GM18502 (cell line): ENCODE results near the gene MTG1.
"Not testable (repeated sequence)": the region's sequence is repeated elsewhere in the genome, so short reads cannot be mapped to it uniquely, and the experiment has no call there.

Experiments used
- ATAC-seq: cut with Tn5 transposase; IDR thresholded peaks from one replicate; pipeline ENCODE4 v1.9.1; 2021; ENCODE audit warnings: mild to moderate bottlenecking; ENCODE audit not compliant: unreplicated experiment, poor library complexity

Gene MTG1

DNA sequence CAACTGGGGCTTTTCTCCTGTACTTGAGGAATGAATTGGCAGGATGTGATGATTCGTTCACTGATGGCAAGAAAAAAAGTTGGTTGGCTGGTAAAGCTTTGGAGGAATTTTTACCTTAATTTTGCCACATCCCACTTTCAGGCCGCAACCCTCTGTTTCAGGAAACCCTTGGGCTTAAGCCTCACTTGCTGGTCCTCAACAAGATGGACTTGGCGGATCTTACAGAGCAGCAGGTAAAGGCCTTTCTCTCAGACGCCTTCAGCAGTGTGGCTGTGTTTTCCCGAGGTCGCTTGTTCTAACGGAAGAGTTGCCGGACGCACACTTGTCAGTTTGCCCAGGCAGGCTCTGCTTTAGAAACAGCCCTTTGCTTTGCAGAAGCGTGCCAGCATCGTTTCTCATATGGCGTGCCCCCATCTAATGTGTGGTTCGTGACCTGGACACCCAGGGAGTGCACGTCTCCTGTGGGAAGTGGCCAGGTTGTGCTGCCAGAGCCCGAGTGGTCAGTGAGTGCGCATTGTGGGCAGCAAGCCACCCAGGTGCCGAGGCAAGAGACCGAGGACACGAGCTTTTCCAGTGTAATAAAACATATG lies 2.2 kb downstream of the MTG1 start:
- ATAC-seq, result no peak

DNA sequence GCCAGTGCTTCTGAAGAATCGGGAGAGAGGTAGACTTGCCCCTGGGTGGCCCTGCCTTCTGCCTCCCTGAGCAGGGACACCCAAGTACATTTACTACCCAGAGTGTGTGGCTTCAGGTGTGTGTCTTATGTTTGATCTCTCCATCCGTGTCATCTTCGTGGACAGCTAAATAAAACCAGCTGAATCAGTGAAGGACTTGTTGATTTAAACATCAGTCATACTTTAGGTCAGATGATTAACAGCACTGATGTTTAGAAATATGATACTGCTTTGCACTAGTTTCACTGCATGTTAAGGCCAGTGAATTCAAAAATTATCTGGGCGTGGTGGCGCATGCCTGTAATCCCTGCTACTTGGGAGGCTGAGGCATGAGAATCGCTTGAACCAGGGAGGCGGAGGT lies 4.0 kb downstream of the MTG1 start:
- no peak for ATAC-seq

DNA sequence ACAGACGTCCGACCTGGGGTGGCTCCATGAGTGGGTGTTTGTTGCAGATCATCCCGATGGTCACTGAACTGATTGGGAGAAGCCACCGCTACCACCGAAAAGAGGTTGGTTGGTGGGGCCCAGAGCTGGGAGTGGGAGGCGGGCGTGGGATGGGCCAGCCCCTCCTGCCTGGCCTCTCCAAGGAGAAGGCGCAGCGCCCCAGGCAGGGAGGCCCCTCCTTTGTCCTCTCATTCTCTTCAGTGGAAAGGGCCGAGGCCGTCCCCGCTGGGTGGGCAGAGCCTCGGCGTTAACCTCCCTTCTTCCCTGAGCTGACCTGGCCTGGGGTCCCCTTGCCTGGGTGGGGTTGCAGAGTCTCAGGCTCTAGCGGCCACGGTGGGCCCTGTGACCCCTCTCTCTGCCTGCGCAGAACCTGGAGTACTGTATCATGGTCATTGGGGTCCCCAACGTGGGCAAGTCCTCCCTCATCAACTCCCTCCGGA lies 5.2 kb downstream of the MTG1 start:
- ATAC-seq, result no peak

DNA sequence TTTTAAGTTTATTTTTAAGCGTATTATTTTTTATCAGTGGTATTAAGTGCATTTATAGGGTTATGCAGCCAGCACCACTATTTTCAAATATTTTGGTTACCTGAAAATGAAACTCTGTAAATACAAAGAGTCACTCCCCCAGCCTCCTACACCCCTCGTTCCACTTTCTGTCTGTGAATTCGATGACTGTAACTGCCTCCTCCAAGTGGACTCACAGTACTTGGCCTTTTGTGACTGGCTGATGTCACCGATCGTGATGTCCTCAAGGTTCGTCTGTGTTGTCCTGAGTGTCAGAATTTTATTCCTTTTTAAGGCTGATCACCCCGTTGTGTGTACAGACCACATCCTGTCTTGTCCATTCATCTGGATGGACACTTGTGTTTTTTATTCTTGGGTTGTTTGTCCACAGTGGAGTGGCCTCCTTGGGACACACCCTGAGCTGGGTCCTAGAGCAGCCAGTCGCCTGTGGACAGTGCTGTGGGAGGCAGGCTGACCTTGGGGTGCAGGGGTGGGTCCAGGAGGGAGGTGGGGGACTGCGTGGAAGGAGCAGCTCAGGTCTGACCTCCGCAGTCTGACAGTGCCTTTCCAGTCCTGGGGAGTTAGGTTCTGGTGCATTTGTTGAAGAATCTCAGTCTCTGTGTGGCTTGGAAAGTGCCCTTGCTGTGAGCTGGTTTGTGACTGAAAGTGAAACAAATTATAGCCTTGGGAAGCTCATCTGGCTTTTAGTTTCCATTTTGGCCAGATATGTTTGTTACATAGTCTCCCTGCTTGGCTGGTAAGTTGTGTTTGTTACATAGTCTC lies 6.9 kb downstream of the MTG1 start:
- peak; percentile 82 for ATAC-seq

DNA sequence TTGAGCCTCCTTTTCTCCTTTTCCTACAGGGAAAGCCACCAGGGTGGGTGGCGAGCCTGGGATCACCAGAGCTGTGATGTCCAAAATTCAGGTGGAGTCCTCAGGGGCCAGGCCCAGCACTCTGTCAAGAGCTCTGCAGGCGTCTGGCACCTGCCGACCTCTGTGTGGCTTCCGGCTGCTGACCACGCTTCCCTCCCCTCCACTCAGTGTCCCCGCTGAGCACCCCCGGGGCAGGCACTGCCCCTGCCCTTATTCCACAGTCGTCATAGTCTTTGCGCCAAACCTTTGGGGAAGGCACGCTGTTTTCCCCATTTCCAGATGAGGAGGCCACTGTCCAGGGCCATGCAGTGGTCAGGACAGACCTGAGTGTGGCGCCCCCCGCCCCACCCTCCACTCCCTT lies 7.5 kb downstream of the MTG1 start:
- ATAC-seq, result peak; percentile 6

DNA sequence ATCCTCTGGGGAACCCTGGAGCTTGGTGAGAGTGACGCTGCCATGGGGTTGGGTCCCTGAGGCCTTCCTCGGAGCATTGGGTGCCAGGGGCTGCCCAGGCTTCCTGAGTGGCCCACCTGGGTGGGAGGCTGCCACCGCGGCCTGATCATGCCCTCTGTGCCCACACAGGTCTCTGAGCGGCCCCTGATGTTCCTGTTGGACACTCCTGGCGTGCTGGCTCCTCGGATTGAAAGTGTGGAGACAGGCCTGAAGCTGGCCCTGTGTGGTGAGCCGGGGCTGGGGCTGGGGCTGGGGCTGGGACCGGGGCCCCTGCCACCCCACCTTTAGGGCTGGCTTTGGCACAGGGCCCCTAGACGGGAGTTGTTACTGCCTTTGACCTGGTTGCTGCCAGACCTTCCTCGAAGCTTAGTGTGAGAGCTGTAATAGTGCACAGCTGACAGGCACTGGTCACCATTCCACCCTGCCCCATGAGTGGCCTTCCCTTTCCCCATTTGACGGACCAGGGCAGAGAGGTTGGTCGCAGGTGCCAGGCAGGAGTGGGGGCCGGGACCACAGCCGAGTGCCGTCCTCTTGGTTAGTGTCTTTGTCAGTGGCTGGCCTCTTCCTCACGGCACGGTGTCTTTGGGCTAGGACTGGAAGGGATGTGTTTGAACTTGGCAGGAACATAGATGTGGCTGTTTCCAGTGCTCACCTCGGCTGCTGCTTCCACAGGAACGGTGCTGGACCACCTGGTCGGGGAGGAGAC lies 8.2 kb downstream of the MTG1 start:
- no peak for ATAC-seq

DNA sequence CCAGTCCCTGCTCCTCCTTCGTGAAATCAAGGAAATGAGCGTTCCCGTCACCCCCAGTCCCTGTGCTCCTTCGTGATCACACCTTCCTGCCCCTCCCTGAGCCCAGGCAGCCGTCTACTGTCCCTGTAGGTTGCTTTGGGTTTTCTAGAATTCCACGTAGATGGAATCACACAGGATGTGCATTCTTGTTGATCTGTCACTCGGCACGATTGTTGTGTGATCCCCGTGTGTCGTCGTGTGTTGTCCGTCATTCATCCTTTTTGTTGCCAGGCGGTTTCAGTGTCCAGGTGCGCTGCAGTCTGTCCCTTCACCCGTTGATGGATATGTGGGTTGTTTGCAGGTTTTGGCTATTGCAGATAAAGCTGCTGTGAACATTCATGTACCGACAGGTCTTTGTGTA lies 9.4 kb downstream of the MTG1 start:
- ATAC-seq, result no peak

DNA sequence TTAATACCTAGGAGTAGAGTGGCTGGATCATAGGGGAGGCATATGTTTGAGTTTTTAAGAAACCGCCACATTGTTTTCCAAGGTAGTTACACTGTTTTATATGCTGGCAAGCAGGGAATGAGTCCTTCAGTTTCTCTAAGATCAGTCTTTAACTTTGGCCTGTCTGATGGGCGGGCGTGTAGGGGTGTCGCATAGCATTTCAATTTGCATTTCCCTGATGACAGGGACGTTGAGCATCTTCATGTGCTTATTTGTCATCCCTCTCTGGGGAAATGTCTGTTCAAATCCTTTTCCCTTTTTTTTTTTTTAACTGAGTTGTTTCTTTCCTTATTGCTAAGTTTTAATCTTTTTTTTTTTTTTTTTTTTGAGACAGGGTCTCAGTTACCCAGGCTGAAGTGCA lies 9.8 kb downstream of the MTG1 start:
- no peak for ATAC-seq

DNA sequence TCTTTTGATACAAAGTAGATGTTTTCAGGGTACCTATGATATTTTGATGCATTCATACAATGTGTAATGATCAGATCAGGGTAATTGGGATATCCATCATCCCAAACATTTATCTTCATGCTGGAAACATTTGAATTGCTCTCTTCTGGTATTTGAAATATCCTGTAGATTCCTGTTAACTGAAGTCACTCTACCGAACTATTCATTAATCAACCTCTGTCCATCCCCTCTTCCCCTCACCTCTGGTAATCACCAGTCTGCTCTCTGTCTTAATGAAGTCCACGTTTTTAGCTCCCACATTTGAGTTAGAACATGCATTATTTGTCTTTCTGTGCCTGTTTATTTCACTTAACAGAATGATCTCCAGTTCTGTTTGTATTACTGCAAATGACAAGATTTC lies 11.3 kb downstream of the MTG1 start:
- ATAC-seq, result no peak

DNA sequence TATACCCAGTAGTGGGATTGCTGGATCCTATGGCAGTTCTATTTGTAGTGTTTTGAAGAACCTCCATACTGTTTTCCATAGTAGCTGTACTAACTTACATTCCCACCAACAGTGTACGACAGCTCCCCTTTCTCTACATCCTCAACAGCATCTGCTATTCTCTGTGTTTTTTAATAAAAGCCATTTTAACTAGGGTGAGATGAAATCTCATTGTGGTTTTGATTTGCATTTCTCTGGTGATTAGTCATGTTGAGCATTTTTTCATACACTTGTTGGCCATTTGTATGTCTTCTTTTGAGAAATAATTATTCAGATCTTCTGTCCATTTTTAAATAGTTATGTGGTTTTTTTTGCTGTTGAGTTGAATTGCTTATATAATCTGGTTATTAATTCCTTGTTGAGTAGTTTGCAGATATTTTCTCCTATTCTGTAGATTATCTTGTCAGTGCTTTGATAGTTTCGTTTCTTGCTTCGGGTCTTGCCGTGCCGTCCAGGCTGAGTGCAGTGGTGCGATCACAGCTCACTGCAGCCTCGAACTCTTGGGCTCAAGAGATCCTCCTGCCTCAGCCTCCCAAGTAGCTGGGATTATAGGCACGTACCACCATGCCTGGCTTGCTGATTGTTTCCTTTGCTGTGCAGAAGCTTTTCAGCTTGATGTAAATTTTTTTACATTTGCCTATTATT lies 12.0 kb downstream of the MTG1 start:
- ATAC-seq, result peak; percentile 62

DNA sequence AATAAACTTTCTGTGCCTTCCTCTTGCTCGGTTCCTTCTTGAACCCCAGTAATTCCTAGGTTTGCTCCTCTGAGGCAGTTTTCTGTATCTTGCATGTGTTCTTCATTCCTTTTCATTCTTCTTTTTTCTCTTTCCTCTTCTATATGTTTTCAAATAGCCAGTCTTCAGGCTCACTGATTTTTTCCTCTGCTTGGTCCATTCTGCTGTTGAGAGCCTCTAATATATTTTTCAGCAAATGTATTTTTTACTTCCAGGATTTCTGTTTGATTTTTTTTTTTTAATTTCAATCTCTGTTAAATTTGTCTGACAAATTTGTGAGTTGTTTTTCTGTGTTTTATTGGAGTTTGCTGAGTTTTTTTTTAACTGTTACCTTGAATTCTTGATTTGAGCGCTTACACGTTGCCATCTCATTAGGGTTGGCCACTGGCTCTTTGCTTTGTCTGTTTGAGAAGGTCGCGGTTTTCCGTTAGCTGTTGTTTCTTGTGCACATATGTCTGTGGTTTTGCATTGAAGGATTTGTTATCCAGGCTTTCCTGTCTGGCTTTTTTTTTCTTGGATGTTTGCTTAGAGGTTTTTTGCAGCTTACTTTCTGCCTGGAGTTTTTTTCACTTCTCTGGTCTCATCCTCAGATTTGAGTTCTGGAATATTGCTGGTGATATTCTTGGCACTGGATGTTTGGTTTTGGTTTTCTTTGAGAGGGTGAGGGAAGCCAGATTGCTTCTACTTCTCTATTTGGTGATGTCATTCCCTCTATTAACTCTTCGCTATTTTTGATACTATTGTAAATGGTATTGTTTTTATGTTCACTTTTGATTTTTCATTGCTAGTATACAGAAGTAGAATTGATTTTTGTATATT lies 17.8 kb downstream of the MTG1 start:
- no peak for ATAC-seq

DNA sequence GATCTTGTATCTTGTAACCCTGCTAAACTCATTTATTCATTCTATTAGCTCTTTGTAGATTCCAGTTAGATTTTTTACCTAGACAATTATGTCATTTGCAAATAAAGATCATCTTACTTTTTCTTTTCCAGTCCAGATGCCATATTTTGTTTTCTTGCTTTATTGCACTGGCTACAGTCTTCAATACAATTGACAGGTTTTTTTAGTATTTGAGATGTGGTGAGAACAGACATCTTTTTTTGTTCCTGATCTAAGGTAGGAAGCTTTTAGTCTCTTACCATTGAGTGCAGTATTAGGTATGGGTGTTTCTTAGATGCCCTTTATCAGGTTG lies 18.4 kb downstream of the MTG1 start:
- no peak for ATAC-seq

DNA sequence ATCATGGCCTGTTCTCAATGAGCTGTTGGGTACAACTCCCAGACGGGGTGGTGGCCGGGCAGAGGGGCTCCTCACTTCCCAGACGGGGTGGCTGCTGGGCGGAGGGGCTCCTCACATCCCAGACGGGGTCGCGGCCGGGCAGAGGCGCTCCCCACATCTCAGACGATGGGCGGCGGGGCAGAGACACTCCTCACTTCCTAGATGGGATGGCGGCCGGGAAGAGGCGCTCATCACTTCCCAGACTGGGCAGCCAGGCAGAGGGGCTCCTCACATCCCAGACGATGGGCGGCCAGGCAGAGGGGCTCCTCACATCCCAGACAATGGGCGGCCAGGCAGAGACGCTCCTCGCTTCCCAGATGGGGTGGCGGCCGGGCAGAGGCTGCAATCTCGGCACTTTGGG lies 20.4 kb downstream of the MTG1 start:
- ATAC-seq, result not testable (repeated sequence)

DNA sequence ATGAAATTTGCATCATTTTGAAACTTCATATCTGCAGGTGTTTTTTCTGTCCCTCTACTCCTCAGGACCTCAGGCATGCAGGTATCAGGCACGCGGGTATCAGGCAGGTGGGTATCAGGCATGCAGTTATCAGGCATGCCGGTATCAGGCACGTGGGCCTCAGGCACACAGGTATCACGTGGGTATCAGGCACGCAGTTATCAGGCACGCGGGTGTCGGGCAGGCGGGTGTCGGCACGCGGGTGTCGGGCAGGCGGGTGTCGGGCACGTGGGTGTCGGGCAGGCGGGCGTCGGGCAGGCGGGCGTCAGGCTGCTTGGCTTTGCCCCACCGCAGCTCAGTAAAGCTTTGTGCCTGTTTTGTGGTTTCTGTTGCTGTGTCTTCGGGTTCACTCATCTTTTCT lies 21.8 kb downstream of the MTG1 start:
- ATAC-seq, result no peak

DNA sequence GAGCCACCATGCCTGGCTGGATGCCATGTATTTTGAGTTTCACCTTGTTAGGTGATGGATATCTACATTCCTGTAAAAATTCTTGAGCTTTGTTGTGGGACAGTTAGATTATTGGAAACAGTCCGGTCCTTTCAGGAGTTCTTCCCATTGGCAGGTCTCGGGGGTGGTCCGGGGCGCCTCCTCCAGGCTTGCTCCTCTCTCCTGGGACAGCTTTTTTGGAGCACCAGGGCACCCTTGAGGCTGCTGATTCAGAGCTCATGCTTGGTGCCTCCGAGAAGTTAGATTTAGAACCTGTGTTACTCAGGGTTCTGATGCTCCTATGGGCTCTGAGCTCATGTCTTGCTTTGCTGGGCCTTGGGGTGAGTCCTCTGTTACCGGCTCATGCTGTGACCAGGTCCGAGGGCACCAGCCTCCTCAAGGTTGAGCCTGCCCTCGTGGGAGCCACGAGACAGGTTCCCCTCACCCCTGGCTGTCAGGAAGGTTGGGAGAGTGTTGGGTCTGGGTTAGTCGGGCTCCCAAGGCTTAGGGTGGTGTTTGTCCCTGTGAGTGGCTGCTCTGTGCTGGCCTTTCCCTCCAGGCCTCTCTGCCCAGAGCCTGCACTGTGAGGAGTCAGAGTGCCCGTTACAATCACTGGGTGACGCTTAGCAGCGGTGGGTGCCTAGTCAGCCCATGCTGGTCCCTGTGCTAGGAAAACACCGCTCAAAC lies 24.5 kb downstream of the MTG1 start:
- ATAC-seq, result no peak

DNA sequence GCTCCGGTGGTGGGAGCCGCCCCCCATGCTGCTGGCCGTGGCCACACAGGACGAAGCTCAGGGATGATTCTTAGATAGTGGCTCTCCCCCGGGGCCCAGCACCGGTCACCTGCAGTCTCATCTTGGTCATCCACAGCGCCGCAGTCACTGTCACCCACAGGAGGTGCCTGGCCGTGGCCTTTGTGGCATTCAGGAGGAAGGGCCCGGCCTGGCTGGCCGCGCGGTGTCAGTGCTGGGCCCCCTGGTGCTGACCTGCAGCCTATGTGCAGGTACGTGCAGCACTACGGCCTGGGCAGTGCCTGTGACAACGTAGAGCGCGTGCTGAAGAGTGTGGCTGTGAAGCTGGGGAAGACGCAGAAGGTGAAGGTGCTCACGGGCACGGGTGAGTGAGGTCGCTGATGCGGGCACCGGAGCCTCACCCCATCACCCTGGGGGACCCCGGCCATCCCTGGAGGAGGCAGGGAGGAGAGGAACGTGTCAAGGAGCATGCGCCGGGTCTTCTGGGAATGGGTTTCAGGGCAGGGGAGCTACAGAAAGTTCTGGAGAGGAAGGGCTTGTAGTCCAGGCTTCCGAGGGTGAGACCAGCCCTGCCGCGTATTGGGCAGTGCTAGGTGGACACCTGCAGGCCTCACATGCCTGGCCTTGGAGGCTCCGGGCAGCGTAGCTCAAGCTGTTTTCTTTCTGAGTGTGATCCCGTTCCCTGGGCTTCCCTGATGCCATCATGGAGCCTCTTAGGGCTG lies 25.4 kb downstream of the MTG1 start:
- ATAC-seq, result no peak

DNA sequence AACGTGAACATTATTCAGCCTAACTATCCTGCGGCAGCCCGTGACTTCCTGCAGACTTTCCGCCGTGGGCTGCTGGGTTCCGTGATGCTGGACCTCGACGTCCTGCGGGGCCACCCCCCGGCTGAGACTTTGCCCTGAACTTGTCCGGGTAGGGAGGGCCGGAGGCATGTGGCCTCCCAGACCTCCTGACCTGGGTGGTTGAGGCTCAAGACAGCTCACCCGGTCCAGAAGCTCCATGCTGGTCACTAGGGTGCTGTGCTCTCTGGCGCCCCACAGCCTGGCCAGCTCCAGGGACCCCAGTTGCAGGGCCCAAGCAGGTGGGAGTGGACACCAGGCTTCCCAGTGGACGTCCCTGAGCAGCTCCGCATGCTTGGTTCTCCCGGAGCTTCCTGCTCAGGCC lies 26.1 kb downstream of the MTG1 start:
- ATAC-seq, result no peak

DNA sequence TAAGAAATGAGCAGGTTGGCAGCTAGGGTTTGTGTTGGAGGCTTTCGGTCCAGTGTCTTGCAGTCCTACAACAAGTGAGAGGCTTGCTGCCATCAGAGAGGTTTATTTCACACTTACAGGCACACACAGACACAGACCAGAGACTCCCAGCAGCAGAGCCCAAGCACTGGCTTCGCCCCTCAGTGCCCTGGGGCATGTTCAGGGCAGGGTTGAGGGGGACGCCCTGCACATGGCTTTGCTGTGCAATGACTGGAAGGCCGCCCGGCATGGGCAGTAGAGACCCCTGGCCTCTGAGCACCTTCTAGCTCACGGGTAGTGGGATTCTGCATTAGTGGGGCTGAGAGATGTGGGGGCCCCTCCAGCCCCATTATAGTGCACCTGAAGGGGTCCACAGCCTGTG lies 26.6 kb downstream of the MTG1 start:
- ATAC-seq, result no peak
